Neural cell (in vitro differentiated cells): Measurements from ENCODE around the gene RRP15.

Experiments
- EZH2 ChIP-seq: fragments of 200-600, 300-800 bp; shearing (Covaris generic), sonication (generic); IDR thresholded peaks from 2 replicates; pipeline ENCODE4 v1.6.1; 2014; ENCODE audit warnings: antibody characterized with exemption, low read length, borderline replicate concordance, mild to moderate bottlenecking; ENCODE audit not compliant: insufficient read depth, poor library complexity, severe bottlenecking
- RAD21 ChIP-seq: fragments of 450-650 bp; conservative IDR thresholded peaks from 2 replicates; pipeline ENCODE4 v1.6.1; 2014; ENCODE audit warnings: antibody characterized with exemption, mild to moderate bottlenecking, moderate library complexity
- TAF1 ChIP-seq: IDR thresholded peaks from 2 replicates; pipeline ENCODE4 v1.6.1; 2012; ENCODE audit warnings: low read depth
- TF ChIP-seq, protein P1 (sequence below): fragments of 450-650 bp; IDR thresholded peaks from 2 replicates; pipeline ENCODE4 v1.5.1; 2014; ENCODE audit warnings: antibody characterized with exemption, mild to moderate bottlenecking, moderate library complexity; ENCODE audit not compliant: poor library complexity, severe bottlenecking

- TF ChIP-seq, protein P1, sequence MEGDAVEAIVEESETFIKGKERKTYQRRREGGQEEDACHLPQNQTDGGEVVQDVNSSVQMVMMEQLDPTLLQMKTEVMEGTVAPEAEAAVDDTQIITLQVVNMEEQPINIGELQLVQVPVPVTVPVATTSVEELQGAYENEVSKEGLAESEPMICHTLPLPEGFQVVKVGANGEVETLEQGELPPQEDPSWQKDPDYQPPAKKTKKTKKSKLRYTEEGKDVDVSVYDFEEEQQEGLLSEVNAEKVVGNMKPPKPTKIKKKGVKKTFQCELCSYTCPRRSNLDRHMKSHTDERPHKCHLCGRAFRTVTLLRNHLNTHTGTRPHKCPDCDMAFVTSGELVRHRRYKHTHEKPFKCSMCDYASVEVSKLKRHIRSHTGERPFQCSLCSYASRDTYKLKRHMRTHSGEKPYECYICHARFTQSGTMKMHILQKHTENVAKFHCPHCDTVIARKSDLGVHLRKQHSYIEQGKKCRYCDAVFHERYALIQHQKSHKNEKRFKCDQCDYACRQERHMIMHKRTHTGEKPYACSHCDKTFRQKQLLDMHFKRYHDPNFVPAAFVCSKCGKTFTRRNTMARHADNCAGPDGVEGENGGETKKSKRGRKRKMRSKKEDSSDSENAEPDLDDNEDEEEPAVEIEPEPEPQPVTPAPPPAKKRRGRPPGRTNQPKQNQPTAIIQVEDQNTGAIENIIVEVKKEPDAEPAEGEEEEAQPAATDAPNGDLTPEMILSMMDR, result no peak
- TF ChIP-seq RAD21 (no peak), TAF1 (no peak), EZH2 (no peak)
Measured at GRCh38 chr1:218357211-218357892, 72.3 kb downstream of the RRP15 start.
